ENCODE data around the gene FST.

The FST gene, protein sequence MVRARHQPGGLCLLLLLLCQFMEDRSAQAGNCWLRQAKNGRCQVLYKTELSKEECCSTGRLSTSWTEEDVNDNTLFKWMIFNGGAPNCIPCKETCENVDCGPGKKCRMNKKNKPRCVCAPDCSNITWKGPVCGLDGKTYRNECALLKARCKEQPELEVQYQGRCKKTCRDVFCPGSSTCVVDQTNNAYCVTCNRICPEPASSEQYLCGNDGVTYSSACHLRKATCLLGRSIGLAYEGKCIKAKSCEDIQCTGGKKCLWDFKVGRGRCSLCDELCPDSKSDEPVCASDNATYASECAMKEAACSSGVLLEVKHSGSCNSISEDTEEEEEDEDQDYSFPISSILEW

DNA sequence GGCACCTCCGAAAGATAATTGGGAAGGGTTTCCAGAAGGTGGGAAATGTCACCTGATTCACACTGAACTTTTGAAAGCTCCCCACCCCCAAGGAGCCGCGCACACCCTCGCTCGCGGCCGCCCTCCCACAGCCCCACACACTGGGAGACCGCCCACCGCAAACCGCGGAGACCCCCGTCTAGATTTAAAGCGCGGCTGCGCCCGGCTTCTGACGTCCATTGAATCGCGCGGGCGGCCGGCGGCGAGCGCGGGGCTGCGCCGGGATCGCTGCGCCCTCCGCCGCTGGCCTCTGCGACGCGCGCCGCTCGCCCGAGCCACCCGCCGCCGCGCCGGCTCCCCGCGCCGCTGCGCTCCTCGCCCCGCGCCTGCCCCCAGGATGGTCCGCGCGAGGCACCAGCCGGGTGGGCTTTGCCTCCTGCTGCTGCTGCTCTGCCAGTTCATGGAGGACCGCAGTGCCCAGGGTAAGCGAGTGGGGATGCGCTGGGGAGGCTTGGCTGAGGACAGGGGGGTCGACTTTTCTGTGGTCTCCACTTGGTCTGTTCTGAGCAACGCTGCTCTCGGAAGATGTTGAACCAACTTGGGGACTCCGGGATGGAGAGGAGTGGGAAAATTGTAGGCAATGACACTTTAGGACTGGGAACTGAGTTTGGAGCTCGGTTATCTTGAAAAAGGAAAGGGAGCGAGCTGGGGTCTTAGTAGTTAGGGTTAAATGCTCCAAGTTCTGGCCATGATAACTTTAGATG lies at the start of gene FST:
Gene FST, plus strand, starts transcription at position 214 of the 743 bp plus-strand sequence. Its CDS starts 163 bp downstream, at position 377.
- DNase-seq (ENCODE audit: low read depth in 3 of 3, low spot score in 1 of 3): no peak

DNA sequence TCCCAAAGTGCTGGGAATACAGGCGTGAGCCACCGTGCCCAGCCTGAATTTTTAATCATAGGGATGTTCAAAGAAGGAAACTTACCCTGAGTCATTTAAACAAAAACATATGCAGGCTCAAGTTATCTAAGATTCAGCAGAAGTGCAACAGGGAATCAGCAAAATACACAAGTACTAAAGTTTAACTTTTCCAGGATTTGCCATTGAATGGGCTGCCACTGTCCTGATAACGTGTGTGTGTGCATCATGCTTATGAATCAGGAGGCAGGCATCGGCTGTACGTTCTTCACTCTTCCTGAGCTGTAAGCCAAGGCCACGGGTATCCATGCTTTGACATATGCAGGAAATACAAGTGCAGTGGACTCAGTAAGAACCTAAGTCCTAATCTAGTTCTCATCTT lies 48.8 kb upstream of the FST start:
- DNase-seq (ENCODE audit: low read depth in 3 of 3, low spot score in 1 of 3): no peak

DNA sequence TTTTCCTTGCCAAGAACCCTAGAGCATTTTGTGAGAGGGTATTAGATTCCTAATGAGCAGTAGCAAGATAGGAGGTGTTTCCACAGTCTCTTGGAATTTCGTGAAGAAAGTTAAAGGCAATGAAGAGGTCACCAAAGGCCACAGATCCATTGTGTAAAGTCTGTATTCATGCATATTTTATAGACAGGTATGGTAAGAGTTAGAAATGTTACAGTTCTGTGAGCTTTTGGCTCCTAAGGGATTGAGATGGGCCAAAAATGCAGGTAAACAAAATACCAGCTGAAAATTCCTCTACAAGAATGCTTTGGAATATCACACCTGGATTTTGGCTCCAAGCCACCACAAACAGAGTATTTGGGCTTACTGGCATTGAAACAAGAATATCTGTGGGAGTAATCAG lies 47.4 kb upstream of the FST start:
- DNase-seq (ENCODE audit: low read depth in 3 of 3, low spot score in 1 of 3): no peak

DNA sequence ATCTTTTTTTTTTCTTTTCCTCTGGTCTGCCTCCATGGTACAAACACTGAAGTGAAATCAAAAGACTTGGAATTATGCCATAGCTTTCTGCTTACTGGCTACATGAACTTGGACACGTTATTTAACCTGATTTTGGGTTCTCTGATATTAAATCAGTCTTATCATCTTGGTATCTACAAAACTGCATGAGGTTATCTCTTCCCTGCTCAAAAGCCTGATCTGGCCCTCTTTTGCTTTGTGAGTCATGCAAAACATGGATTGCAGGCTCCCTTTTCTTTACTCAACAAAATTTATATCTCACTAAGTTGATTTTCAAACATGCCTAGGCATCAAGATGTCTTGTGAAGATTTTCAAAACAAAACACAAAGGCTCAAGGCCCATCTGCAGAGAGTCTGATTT lies 45.9 kb upstream of the FST start:
- DNase-seq (ENCODE audit: low read depth in 3 of 3, low spot score in 1 of 3): no peak

DNA sequence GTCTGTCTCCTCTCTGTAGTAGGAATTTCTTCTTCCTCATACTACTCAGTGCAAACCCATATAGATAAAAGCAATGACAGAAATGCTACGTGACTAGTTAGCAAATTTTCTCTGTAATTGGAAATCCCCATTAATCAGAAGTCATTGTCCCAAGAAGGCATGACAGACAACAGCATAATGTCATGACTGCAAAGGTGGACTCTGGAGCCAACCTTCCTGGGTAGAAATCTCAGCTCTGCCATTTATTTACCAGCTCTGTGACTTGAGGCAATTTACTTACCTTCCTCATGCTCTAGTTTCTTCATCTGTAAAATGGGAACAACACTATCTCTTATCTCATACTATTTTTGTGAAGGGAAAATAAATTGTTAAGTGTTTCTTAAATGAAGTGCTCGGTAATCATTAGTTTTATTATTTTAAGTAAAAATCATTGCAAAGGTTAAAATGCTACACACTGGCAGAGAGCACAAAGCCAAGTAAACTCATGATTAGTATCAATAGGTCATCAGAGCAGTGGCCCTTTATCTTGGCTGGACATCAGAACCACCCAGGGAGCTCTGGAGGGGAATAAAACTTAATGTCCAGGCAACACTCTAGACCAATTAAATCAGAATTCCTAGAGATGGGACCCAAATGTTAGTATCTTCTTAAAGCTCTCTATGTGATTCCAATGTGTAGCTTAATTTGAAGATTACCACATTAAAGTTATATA lies 43.8 kb upstream of the FST start:
- DNase-seq (ENCODE audit: low read depth in 3 of 3, low spot score in 1 of 3): no peak

DNA sequence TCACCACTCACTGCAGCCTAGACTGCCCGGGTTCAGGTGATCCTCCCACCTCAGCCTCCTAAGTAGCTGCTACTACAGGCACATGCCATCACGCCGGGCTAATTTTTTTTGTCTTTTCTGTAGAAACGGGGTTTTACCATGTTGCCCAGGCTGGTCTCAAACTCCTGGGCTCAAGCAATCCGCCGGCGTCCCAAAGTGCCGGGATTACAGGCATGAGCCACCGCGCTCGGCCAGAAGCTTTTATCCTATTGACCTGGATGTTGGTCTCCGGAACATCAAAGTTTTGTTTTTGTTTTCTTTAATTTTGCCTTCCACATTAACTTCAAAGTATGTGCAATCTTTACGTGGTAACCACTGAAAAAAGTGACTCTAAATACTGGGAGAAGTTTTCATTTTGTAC lies 42.4 kb upstream of the FST start:
- no peak for DNase-seq (ENCODE audit: low read depth in 3 of 3, low spot score in 1 of 3)

DNA sequence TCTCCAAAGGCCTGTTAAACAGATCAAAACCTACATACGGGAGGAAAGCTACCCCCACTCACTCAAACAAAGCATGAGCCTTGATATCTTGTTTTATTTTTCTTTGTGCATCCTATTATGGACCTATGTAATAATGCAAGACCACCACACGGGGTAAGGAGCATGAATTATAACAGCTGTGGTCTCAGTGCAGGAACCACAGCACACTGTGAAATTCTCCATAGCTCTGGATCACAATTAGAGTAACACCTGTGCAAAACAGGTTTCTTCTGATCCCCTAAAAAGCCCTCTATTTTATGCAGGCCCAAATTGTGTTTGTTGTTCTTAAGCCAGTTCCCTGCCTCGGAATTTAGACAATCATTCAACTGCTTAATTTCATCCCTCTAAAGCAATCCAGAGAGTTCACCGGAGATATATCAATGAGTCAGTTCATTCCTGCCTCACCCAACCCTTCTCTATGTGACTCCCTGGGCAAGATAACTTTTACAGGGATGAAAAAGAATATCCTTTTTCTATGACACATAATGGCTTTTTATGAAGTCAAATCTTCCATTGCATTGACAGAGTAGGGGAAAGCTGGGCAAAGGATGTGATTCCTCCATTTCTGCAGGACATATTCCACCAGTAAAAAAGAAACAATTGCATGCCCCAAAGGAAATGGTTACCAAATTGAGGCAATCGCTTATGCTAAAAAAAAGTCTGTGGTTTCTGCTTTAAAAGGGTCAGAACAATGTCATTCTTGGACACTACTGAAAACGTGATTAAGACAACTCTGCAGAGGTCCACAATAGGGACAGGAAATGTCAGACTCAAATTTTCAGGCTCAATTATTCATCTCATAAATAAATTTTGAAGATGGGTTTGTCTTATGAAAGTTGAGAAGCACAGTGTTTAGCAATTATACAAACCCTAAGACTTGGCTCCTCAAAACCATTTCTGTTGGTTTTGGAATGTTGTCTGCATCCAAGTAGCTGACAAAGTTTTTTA lies 41.6 kb upstream of the FST start:
- DNase-seq (ENCODE audit: low read depth in 3 of 3, low spot score in 1 of 3): no peak

DNA sequence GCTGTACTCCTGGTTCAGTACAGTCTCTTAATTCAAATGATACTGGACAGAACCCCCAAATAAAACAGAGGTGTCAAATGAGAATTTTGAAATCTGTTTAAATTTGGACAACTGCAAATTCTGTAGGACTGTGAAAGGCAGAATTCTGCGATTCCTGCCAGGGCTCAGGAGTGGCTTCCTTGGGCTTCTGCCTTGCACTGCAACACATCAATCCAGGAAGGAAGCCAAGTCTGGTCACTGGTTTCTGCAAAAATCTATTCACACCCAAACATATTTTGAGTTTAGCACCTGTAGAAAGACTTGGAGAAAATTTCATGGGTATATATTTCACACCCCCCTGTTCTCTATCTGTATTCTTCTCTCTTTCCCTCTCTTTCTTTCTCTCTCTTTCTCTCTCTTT lies 37.5 kb upstream of the FST start:
- DNase-seq (ENCODE audit: low read depth in 3 of 3, low spot score in 1 of 3): no peak

DNA sequence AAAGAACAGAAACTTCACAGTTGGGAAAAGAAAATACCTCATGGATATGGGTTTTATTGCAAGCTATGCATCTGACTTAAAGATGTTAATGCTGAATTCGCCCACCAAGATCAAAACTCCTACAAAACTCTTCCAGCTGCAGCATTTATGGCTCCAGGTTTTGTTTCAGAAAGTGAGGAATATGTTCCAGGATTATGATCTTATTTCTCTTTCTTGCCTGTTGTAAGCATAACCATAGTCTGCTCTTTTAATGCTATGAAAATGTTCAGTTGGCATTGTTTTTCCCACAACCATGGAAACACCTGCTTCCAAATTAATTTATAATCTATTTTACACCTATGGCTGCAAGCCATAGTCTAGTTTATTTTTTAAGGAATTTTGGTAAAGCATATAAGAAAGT lies 34.9 kb upstream of the FST start:
- DNase-seq (ENCODE audit: low read depth in 3 of 3, low spot score in 1 of 3): no peak

DNA sequence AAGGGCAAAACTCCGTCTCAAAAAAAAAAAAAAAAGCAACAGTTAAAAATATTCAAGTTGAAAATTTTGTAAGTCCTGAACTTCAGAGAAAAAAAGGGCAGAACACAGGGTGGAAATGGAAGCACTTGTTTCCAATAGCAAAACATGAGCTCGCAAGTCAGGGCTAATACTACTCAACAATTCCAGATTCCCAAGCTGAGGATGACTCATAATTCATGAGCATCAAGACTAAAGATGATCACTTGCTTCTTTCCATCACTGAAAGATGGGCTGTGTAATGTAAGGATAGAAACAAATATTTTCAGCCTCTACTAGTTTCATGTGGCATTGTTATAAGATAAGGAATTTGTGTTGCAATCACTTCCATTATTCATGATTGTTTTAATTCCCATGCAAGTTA lies 33.5 kb upstream of the FST start:
- DNase-seq (ENCODE audit: low read depth in 3 of 3, low spot score in 1 of 3): no peak

DNA sequence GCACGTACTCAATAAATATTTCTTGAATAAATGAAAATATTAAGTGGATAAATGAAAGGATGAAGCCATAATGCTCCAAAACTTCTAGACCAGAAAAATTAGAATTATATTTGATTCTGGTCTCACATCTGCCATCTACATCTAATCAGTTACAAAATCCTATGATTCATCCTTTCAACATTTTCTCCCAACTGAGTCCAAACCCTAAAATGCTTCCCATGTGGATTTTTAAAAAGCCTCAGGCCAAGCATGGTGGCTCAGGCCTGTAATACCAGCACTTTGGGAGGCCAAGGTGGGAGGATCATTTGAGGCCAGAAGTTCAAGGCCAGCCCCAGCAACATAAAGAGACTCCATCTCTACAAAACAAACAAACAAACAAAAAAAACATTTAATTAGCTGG lies 31.6 kb upstream of the FST start:
- no peak for DNase-seq (ENCODE audit: low read depth in 3 of 3, low spot score in 1 of 3)

DNA sequence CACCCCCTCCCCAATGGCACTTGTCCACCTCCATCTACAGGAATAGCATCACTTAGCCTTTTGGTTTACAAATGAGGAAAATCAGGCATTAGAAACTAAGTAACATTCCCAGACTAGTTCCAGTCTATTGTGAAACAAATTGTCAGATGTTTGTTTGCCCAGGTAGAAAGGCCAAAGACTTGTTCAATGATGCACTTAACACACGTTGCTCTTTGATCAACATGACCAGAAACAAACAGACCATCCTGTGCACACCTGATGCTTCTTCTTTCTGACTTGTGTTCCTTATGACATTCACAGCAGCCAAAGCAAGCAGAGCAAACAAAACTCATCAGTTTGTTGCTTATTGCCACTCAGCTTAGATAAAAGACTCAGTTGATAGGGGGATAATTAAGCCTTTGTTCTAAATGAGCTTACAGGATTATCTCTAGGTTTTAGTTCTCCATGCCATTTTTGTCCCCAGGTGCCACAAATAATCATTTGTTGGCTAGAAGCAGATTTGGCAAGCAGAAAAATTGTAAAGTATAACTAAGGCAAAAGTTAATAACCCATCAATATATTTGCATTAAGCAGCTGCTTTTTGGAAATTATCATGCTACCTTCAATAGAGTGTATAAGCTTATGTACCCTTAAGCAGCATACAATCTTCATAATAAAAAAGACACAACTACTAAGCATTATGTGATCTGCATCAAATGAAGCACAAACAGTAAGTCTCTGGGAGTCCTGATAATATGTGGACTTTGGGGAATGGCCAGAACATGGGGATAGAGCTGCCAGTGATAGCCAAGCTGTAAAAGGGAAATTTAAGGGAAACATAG lies 26.3 kb upstream of the FST start:
- no peak for DNase-seq (ENCODE audit: low read depth in 3 of 3, low spot score in 1 of 3)

DNA sequence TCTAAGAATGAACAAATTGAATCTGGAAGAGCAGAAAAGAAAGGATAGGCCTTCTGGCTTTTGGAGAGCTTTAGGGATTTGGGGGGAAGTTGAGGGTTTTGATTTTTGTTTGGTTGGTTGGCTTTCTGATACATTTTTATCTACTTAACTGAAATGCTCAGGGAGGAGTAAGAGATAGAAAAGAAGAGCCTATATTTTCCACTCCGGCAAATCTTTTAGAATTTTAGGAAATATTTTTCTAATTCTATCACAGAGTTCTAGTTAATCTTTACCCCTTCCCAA lies 25.8 kb upstream of the FST start:
- no peak for DNase-seq (ENCODE audit: low read depth in 3 of 3, low spot score in 1 of 3)

DNA sequence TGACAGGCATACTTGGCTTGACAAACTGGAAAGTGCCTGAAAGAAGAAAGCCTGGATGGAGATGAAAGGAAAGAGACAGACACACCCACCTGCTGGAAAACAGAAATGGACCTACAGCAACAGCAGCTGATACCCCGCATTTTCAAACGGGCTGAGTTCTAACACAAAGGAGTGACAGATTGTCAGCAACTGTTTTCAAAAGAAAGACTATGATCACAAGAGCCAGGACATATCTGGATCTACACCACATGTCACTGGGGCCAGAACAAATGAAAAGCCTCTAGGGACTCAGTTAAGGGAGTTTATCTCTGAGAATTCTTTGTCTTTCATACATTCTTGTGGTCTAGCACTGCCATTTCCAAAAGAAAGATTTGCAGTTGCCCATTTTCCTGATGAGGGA lies 24.1 kb upstream of the FST start:
- DNase-seq (ENCODE audit: low read depth in 3 of 3, low spot score in 1 of 3): no peak

DNA sequence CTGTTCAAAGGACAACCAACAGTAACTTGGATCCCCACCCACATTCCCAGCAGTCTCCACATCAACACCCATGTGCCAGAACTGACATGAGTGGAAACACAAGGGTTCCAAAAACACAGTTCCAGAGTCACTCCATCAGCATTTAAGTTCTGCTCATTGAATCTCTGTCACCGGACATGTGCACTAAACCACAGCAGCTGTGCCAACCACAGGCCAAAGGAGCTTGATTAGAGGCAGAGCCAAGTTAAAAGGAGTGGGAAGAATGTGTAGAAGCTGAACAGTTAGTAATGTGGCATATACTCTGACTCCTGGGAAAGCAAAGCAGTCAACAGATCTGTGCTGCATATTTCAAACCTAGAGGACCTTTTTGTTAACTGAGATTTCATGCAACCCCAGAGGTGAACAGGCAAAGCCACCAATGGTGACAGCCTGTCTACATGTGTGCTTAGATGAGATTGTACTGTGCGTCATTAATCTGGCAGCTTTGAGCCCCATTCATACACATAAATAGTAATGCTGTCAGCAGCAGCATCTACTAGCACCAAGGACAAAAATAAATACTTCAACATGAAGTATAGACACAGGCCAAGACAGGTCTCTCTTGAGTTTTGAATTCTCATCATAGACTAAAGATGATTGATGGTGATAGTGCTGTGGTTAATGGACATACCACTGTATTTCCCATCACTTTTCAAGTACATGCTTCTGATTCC lies 16.4 kb upstream of the FST start:
- DNase-seq (ENCODE audit: low read depth in 3 of 3, low spot score in 1 of 3): no peak

DNA sequence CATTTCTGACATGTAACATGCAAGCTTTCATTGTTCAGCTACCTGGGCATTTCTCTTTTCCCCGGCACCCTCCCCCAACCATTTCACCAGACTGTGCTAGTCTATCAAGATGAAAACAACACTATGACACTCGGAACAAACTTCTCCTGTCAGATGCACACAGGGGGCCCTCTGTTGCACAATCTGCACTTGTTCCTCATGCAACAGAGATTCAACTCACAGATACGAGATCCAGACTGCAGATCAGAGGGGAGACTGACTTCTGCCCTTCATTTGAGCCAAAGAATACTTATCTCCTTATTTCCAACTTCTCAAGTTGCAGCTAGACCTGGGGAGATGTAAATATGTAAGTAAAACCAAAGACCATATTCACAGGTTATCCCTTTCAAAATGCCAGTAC lies 15.7 kb upstream of the FST start:
- DNase-seq (ENCODE audit: low read depth in 3 of 3, low spot score in 1 of 3): no peak

DNA sequence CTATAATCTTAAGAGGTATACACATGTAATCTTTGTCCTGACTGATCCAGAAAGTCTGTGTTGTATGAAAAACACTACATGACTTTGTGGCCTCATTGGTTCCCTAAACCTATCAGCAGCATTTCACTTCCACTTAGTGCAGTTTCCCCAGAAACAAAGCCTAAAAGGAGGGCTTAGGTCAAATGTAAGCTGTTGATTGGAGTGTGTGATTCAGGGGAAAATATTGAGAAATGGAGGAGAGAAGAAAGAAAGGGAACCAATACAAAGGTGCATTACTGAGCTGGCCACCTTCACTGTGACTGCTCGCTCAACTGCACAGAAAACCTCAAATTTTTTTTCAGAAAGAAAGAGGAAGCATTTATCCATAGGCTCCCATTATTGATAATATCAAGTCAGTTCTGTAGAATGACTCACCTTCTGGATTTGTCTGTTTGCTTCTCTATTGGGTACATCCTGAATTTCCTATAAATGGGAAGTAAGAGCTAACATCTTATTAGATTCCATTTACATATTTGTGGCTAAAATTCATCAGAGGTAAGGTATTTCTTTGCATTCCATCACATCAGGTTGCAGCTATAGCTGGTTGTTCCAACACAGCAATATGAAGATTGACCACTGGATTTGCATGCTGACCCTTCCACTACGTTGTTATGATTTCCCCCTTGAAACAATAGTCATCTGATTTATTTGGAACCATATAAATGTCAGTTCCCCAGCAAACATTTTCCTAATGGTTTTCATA lies 10.3 kb upstream of the FST start:
- DNase-seq (ENCODE audit: low read depth in 3 of 3, low spot score in 1 of 3): no peak

DNA sequence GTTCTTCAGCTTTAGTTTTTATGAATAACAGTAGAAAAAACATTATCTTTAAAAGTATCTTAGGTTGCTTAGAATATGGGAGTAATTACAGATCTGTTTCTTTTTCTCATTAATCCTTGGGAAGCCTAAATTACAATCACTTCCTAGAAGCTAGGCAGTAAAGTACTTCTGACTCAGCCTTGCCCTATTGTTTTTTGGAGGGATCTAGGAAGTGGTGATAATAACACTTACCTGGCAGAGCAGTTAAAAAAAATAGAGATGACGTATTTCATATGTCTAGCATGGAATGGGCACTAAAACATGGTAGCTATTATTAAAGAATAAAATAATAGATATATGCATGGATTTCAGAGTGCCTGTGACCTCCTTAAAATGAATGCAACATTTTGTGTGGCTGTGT lies 8.2 kb upstream of the FST start:
- no peak for DNase-seq (ENCODE audit: low read depth in 3 of 3, low spot score in 1 of 3)
